Brain microvascular endothelial cell (primary cell): ENCODE data around the gene WDR44.

Experiments
- DNase-seq: peaks from one replicate; pipeline ENCODE4 v3.0.0-alpha.2; 2020
- H3K27ac ChIP-seq: fragments of 250-450 bp; sonication (Bioruptor Pico); 2 replicates; pipeline ENCODE4 v1.5.1; 2020; ENCODE audit warnings: mild to moderate bottlenecking, moderate library complexity
- H3K27me3 ChIP-seq: fragments of 250-450 bp; sonication (Bioruptor Pico); replicated peaks from 2 replicates; pipeline ENCODE4 v1.5.1; 2020; ENCODE audit warnings: mild to moderate bottlenecking
- H3K36me3 ChIP-seq: fragments of 250-450 bp; sonication (Bioruptor Pico); replicated peaks from 2 replicates; pipeline ENCODE4 v1.5.1; 2020; ENCODE audit warnings: mild to moderate bottlenecking
- H3K4me3 ChIP-seq: 2 replicates; pipeline ENCODE4 v1.5.1; 2011; ENCODE audit warnings: low read depth, mild to moderate bottlenecking, control low read depth, low read length, moderate library complexity
- CTCF ChIP-seq: IDR thresholded peaks from 2 replicates; pipeline ENCODE4 v1.5.1; 2011; ENCODE audit warnings: low read depth, mild to moderate bottlenecking, moderate library complexity, low read length, control low read depth, inconsistent platforms; ENCODE audit errors: missing control alignments
- in situ Hi-C: cut with HindIII; loops from 2 replicates; pipeline ENCODE4 v1.10.0; 2017; ENCODE audit warnings: low sequenced_read_pairs, low pct_ligation_motif_present

Gene WDR44

GRCh38 chrX:118364261-118364660 lies 18.4 kb downstream of the WDR44 start:
- no peak for TF ChIP-seq CTCF
- DNase-seq, result no peak
- Histone ChIP-seq H3K27ac (no peak overlapping the region), H3K36me3 (no peaks in the 10 kb centered on the region), H3K27me3 (no peaks in the 10 kb centered on the region), H3K4me3 (no peak overlapping the region)
- in situ Hi-C loops, result no loop called here

- no peaks in the 10 kb centered on the region for H3K36me3 ChIP-seq
- no peak overlapping the region for H3K4me3 ChIP-seq
- no peak overlapping the region for H3K27ac ChIP-seq
- no peak for TF ChIP-seq CTCF
- no peaks in the 10 kb centered on the region for H3K27me3 ChIP-seq
- in situ Hi-C loops, result no loop called here
- no peak for DNase-seq
These were observed 21.4 kb downstream of the WDR44 start for GRCh38 chrX:118367338-118367737.

- H3K27ac ChIP-seq, result no peak overlapping the region
- no peak overlapping the region for H3K4me3 ChIP-seq
- DNase-seq, result no peak
- H3K27me3 ChIP-seq, result no peaks in the 10 kb centered on the region
- no peaks in the 10 kb centered on the region for H3K36me3 ChIP-seq
- in situ Hi-C loops, result no loop called here
- no peak for TF ChIP-seq CTCF
These were observed 22.5 kb downstream of the WDR44 start for GRCh38 chrX:118368398-118368797.

DNA sequence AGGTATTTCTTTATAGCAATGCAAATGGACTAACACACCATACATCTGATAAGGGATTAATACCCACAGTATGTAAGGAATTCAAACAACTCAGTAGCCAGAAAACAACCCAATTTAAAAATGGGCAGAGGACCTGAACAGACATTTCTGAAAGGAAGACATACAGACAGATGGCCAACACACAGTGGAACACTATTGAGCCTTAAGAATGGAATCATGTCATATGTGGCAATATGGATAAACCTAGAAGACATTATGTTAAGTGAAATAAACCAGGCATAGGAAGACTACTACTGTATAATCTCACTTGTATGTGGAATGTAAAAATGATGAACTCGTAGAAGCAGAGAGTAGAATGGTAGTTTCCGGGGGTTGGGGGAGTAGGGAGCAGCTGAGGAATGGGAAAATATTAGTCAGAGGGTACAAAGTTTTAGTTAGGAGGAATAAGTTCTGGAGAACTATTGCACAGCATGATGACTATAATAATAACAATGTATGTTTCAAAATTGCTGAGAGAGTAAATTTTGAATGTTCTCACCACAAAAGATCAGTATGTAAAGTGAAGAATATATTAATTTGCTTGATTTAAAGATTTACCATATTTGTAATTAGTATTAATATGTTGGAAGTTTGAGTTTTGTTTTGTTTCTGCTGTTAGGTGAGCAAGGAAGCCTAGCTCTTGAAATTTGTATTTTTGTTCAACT lies 25.2 kb downstream of the WDR44 start:
- Histone ChIP-seq H3K36me3 (no peaks in the 10 kb centered on the region), H3K4me3 (no peak overlapping the region), H3K27ac (peak overlapping the region; percentile 40), H3K27me3 (no peaks in the 10 kb centered on the region)
- DNase-seq, result peak; percentile 22
- in situ Hi-C loops, result no loop called here
- no peak for TF ChIP-seq CTCF

DNA sequence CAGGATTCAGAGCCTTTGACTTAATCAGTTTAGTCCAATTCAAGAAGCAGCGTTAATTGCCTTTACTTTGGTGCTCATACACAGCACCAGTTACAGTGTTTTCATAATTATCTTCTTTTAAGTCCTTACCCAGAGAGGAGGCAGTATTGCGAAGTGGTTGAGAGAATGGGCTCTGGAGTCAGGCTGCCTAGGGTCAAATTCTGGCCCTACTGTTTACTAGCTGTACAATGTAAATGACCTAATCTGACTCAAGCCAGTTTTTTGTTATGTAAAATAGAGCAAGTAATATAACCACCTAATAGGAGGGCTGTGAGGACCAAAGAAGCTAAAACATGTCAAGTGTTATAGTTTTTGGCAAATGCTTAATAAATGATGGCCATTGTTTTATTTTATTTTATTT lies 27.6 kb downstream of the WDR44 start:
- TF ChIP-seq CTCF, result no peak
- Histone ChIP-seq H3K27me3 (no peaks in the 10 kb centered on the region), H3K27ac (no peak overlapping the region), H3K4me3 (no peak overlapping the region), H3K36me3 (no peaks in the 10 kb centered on the region)
- DNase-seq, result no peak
- in situ Hi-C loops, result no loop called here

- no peak overlapping the region for H3K4me3 ChIP-seq
- no peaks in the 10 kb centered on the region for H3K36me3 ChIP-seq
- TF ChIP-seq CTCF, result no peak
These were observed 37.2 kb downstream of the WDR44 start for GRCh38 chrX:118383120-118383519.

More at GRCh38 chrX:118383120-118383519, 37.2 kb downstream of the WDR44 start:
- in situ Hi-C loops, result no loop called here
- DNase-seq, result no peak
- Histone ChIP-seq H3K27me3 (no peaks in the 10 kb centered on the region), H3K27ac (no peak overlapping the region)
